Nephron (organoid): Measurements from ENCODE around the gene GATAD2B.

Experiments
- H3K27ac Mint-ChIP-seq, 3 experiments: 2 replicates each; pipeline ENCODE4 v1.8.0; 2020; ENCODE audit warnings: mixed read lengths in 3 of 3, mild to moderate bottlenecking in 2 of 3, moderate library complexity in 1 of 3
- H3K27me3 Mint-ChIP-seq: 2 replicates; pipeline ENCODE4 v1.8.0; 2021; ENCODE audit warnings: low read depth, mild to moderate bottlenecking, moderate library complexity, mixed read lengths
- H3K36me3 Mint-ChIP-seq: 2 replicates; pipeline ENCODE4 v1.8.0; 2020; ENCODE audit warnings: low read depth, mixed read lengths
- H3K4me1 Mint-ChIP-seq: 2 replicates; pipeline ENCODE4 v1.8.0; 2020; ENCODE audit warnings: mixed read lengths
- H3K4me3 Mint-ChIP-seq, 3 experiments: 2 replicates each; pipeline ENCODE4 v1.8.0; 2020; ENCODE audit warnings: mild to moderate bottlenecking in 3 of 3, mixed read lengths in 3 of 3, moderate library complexity in 2 of 3
- H3K9me3 Mint-ChIP-seq: 2 replicates; pipeline ENCODE4 v1.8.0; 2020; ENCODE audit warnings: mixed read lengths
- TF ChIP-seq, protein P1 (sequence below), 3 experiments: fragments of 200-600 bp; sonication (generic); IDR thresholded peaks; one replicate each; pipeline ENCODE4 v1.5.0; 2021; ENCODE audit warnings: antibody characterized with exemption in 3 of 3; ENCODE audit not compliant: unreplicated experiment in 3 of 3

Gene GATAD2B

DNA sequence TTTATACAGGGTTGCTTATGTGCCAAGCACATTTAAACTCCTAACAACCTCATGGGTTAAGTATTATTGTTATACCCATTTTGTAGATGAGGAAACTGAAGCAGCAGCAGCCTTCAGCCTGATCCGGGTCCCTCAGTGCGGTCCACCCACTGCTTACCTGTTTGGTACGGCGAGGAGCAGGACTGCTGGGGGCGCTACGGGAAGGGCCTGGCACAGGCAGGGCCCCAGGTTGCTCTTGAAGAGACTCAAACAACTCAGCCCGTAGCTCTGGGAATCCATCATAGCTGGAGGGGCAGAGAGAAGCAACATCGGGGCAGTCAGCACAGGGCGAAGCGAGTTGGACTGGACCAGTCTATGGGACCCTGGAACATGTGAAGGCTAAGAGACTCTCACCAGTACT is 14.6 kb upstream of the GATAD2B start:
- H3K9me3 Mint-ChIP-seq, result no peaks in the 10 kb centered on the region
- no peak overlapping the region for H3K4me3 Mint-ChIP-seq
- TF ChIP-seq, protein P1, sequence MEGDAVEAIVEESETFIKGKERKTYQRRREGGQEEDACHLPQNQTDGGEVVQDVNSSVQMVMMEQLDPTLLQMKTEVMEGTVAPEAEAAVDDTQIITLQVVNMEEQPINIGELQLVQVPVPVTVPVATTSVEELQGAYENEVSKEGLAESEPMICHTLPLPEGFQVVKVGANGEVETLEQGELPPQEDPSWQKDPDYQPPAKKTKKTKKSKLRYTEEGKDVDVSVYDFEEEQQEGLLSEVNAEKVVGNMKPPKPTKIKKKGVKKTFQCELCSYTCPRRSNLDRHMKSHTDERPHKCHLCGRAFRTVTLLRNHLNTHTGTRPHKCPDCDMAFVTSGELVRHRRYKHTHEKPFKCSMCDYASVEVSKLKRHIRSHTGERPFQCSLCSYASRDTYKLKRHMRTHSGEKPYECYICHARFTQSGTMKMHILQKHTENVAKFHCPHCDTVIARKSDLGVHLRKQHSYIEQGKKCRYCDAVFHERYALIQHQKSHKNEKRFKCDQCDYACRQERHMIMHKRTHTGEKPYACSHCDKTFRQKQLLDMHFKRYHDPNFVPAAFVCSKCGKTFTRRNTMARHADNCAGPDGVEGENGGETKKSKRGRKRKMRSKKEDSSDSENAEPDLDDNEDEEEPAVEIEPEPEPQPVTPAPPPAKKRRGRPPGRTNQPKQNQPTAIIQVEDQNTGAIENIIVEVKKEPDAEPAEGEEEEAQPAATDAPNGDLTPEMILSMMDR (IDR thresholded peaks at IDR 0.05; ENCODE audit: unreplicated experiment in 3 of 3), result no peak
- H3K27me3 Mint-ChIP-seq, result no peaks in the 10 kb centered on the region
- no peak overlapping the region for H3K27ac Mint-ChIP-seq
- no peaks in the 10 kb centered on the region for H3K4me1 Mint-ChIP-seq
- H3K36me3 Mint-ChIP-seq, result peaks cover 53% of the 10 kb centered on the region

DNA sequence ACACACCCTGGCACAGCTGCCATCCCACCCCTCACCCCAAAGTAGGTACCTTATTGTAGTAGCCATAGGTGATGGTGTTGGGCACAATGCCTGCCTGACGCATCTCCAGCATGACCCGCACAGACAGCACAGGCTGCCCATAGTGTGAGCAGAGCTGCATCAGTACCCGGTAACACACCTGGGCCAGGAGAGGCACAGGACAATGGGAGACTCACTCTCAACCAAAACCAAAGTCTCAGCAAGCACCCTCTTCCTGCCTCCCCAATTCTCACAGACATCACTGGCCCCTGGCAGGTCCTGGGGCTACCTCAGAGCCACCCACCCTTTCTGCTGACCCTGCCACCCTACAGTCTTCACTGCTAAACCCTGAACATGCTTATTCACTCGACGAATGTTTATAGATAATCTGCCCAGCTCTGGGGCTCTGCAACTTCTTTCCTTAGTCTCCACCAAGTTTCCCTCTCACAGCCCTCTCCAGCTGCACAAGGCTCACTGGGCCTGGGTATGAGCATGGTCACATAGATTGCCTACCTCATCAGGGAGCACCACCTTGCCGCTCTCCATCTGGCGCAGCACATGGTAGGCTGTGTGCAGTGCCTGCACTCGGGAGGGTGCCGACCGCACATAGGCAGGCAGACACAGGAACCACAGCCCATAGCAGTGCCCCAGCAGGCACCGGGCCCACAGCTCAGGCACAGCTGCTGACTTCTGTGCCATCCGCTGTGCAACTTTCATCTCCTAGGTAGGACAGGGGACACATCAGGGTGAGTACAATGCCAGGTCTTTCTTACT is 13.4 kb upstream of the GATAD2B start:
- Mint-ChIP-seq H3K9me3 (no peaks in the 10 kb centered on the region), H3K27me3 (no peaks in the 10 kb centered on the region), H3K4me1 (no peaks in the 10 kb centered on the region)

DNA sequence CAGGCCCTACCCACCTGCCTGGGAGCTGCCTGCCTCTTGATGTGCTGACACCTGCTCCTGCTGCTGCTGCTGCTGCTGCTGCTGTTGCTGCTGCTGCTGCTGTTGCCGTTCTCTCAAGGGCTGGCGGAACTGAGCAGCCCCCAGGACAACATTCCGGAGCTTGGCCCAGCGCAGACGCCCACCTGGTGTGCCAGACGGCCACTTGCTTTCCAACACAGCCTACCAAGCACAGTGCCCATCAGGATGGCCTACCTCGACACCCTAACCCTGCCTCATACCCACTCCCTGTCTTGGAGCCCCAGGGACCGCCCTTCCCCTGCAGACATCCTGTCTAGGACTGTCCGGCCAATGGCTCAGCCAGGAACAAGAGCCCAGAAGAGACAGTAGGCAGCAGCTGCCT is 12.0 kb upstream of the GATAD2B start:
- no peaks in the 10 kb centered on the region for H3K4me1 Mint-ChIP-seq
- H3K27me3 Mint-ChIP-seq, result no peaks in the 10 kb centered on the region
- H3K9me3 Mint-ChIP-seq, result no peaks in the 10 kb centered on the region
- H3K27ac Mint-ChIP-seq, result no peak overlapping the region
- TF ChIP-seq, protein P1 (IDR thresholded peaks at IDR 0.05; ENCODE audit: unreplicated experiment in 3 of 3), result no peak
- peaks cover 52% of the 10 kb centered on the region for H3K36me3 Mint-ChIP-seq
- H3K4me3 Mint-ChIP-seq, result no peak overlapping the region

More for the DNA sequence above, 13.4 kb upstream of the GATAD2B start:
- TF ChIP-seq, protein P1 (IDR thresholded peaks at IDR 0.05; ENCODE audit: unreplicated experiment in 3 of 3), result no peak
- peaks cover 53% of the 10 kb centered on the region for H3K36me3 Mint-ChIP-seq
- H3K27ac Mint-ChIP-seq, result no peak overlapping the region
- no peak overlapping the region for H3K4me3 Mint-ChIP-seq

DNA sequence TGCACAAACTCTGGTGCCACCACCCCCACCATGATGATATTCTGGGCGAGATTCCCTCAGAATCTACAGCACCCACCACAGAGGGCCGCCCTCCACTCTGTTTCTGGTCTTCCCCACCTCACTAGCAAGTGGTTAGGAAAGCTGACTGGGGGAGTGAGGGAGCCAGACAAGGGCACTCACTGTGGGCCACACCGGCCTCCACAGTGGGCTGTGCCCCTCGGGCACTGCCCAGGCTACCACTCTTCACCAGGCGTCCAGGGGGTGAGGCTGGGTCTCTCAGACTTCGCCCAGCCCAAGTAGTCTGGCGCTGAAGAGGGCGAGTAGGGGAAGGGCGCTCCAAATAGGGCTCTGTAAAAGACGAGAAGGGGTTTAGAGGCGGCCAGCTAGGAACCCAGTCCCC is 11.2 kb upstream of the GATAD2B start:
- Mint-ChIP-seq H3K4me3 (no peak overlapping the region), H3K27me3 (no peaks in the 10 kb centered on the region), H3K36me3 (peaks cover 45% of the 10 kb centered on the region), H3K27ac (no peak overlapping the region), H3K9me3 (no peaks in the 10 kb centered on the region), H3K4me1 (no peaks in the 10 kb centered on the region)
- TF ChIP-seq, protein P1 (IDR thresholded peaks at IDR 0.05; ENCODE audit: unreplicated experiment in 3 of 3), result no peak

DNA sequence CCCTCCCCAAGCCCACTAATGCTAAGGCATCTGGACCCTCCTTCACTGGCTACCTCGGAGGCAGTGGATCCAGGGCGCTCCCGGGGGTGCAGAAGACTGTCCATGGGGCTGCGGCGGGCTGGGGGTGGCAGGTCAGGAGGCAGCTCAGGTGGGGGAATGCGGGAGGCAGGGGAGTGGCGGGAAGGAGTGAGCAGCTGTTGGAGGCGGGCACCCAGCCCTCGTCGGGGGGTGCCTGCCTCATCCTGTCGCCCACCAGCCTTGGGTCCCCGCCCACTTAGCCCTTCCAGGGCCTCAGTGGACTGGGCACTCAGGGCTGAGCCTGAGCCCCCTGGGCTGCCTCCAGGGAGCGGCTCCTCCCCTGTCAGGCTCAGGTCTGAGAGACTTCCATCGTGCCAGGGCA is 10.7 kb upstream of the GATAD2B start:
- H3K27me3 Mint-ChIP-seq, result no peaks in the 10 kb centered on the region
- peaks cover 41% of the 10 kb centered on the region for H3K36me3 Mint-ChIP-seq
- no peaks in the 10 kb centered on the region for H3K9me3 Mint-ChIP-seq
- no peak overlapping the region for H3K27ac Mint-ChIP-seq
- no peak overlapping the region for H3K4me3 Mint-ChIP-seq
- no peaks in the 10 kb centered on the region for H3K4me1 Mint-ChIP-seq
- TF ChIP-seq, protein P1 (IDR thresholded peaks at IDR 0.05; ENCODE audit: unreplicated experiment in 3 of 3), result no peak
